ENCODE data around the gene SNX11.

The SNX11 gene

DNA sequence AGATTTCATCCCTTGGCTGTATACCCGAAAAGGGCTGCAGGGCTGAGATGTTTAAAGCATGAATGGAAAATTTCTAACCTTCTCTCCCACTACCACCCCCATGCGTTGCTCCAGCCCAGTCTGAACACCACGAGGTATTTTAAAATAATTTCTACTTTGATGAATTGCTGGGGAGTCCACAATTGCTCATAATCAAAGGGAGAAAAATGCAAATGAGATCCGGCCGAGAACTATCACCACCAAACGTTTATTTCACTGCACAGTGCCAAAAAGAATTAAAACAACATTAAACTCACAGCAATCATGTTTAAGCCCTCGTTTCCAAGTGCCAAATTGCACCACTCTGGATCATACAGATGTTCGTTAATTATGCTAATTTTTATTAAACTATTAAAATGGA is 36.7 kb downstream of the SNX11 start:
- no peaks in the 10 kb centered on the region for H3K36me3 ChIP-seq (ENCODE audit: control insufficient read depth in 2 of 2, insufficient read depth in 1 of 2, low read length in 2 of 2)
- peaks cover 10% of the 10 kb centered on the region for H3K4me1 ChIP-seq (ENCODE audit: control insufficient read depth, insufficient read depth, low read length)
- H3K27ac ChIP-seq (ENCODE audit: extremely low read depth, low read depth, low read length), result no peak overlapping the region
- TF ChIP-seq ZNF133 (tag by site-specific recombination; IDR thresholded peaks at IDR 0.05) (no peak), ZSCAN4 (tag by site-specific recombination; IDR thresholded peaks at IDR 0.05) (no peak), ZNF768 (tag by site-specific recombination; IDR thresholded peaks at IDR 0.05) (no peak), ZNF335 (tag by site-specific recombination; conservative IDR thresholded peaks at IDR 0.05) (no peak), ZBTB20 (tag by site-specific recombination; IDR thresholded peaks at IDR 0.05) (no peak), ZNF350 (tag by site-specific recombination; IDR thresholded peaks at IDR 0.05) (no peak), ZSCAN16 (tag by site-specific recombination; IDR thresholded peaks at IDR 0.05) (no peak), ZNF600 (tag by site-specific recombination; IDR thresholded peaks at IDR 0.05) (no peak), KLF8 (tag by site-specific recombination; IDR thresholded peaks at IDR 0.05) (no peak), ZNF837 (tag by site-specific recombination; IDR thresholded peaks at IDR 0.05) (no peak), ZNF23 (tag by site-specific recombination; IDR thresholded peaks at IDR 0.05; ENCODE audit: borderline replicate concordance) (no peak)
- ChIA-PET POLR2A (no interaction called here), CTCF (interaction anchor here (1.1 kb wide), 1 partner anchor 9 kb away, joined by 6 read pairs; no protein-coding TSS in a partner anchor)
- H3K4me3 ChIP-seq (ENCODE audit: low read depth, low read length), result no peak overlapping the region
- H3K9me3 ChIP-seq (ENCODE audit: control insufficient read depth, insufficient read depth, low read depth, low read length), result no peaks in the 10 kb centered on the region

DNA sequence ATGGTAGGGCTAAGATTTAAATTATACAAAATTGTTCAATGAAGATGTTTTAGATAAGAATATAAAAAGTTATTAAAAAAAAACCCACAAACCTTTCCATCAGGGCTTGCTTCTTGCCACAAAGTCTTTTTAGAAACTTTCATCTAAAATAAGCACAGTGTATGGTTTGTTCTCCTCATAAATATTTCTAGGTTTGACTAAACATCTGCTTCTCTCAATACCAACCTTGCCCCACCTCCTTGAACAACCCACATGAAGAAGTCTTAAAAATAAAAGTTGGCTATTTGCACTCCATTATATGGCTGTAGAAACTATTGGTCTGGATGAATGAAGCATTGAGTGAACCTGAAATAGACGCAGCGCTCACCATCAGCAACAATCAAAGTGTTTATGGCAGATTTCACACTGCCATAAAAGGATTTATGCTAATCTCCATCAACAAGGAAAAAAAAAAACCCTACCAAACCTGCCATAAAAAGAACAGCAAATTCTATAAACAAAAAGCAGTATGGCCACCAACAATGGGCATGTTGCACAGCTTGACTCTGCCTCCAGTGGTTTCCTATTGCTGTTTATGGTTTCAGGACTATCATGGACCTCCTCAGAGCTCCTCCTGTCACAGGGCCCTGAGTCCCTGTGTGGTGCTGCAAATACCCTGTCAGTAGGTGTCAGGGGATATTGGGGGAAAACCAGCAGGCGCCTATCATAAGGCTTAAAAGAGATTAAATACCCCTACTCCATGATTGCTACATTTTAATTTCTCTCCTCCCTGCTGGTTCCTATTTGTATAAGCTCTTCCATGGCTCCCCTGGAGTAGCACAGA is 37.6 kb downstream of the SNX11 start:
- TF ChIP-seq GLI2 (tag by site-specific recombination; IDR thresholded peaks at IDR 0.05; ENCODE audit: borderline replicate concordance, low read depth) (no peak), ZSCAN30 (tag by site-specific recombination; IDR thresholded peaks at IDR 0.05) (no peak), ZNF2 (tag by site-specific recombination; IDR thresholded peaks at IDR 0.05) (no peak), ZNF155 (tag by site-specific recombination; IDR thresholded peaks at IDR 0.05) (no peak), GLIS1 (tag by site-specific recombination; IDR thresholded peaks at IDR 0.05) (peak; percentile 99), FEZF1 (tag by site-specific recombination; IDR thresholded peaks at IDR 0.05) (peak; percentile 97), ZIC2 (tag by site-specific recombination; IDR thresholded peaks at IDR 0.05) (peak; percentile 99)
- Histone ChIP-seq H3K27ac (ENCODE audit: extremely low read depth, low read depth, low read length) (no peak overlapping the region), H3K4me3 (ENCODE audit: low read depth, low read length) (no peak overlapping the region), H3K9me3 (ENCODE audit: control insufficient read depth, insufficient read depth, low read depth, low read length) (no peaks in the 10 kb centered on the region), H3K36me3 (ENCODE audit: control insufficient read depth in 2 of 2, insufficient read depth in 1 of 2, low read length in 2 of 2) (no peaks in the 10 kb centered on the region), H3K4me1 (ENCODE audit: control insufficient read depth, insufficient read depth, low read length) (peaks cover 20% of the 10 kb centered on the region)
- ChIA-PET CTCF (interaction anchor here (0.6 to 1.1 kb wide), 3 partner anchors 10 to 1051 kb away, joined by 3 to 6 read pairs (median 3); no protein-coding TSS in a partner anchor), POLR2A (no interaction called here)

DNA sequence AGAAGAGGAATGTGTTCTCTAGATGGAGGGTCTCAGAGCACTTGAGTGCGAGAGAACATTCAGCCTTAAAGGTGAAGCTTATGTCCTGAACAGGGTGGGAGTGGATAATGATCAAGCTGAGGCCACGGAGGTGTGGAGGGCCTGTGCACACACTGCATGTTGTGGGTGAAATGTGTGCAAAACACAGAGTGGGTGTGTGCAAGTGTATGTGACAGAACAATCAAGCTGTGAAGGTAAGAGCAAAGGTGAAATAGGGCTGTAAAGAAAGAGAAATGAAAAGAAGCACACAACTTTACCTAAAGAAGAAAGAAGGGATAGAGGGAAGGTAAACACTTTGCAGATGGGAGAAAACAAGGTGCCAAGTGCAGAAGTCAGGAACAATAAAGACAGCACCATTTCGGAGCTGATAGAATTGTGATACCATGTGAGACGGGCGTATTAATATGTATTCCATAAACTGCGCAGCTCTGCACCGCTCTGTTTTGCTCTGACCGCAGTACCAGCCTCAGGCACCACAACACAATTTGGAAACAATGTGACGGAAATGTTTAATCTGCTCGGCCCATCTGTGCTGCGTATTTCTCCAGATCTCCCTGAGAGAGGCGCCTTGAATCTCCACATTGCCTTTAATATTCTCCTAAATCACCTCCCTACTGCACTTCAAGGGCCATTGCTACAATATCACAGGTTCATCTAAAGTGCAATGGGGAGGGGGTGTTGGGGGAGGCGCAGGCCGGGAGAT is 40.6 kb downstream of the SNX11 start:
- H3K9me3 ChIP-seq (ENCODE audit: control insufficient read depth, insufficient read depth, low read depth, low read length), result no peaks in the 10 kb centered on the region
- no peak overlapping the region for H3K27ac ChIP-seq (ENCODE audit: extremely low read depth, low read depth, low read length)
- peaks cover 23% of the 10 kb centered on the region for H3K4me1 ChIP-seq (ENCODE audit: control insufficient read depth, insufficient read depth, low read length)
- H3K4me3 ChIP-seq (ENCODE audit: low read depth, low read length), result no peak overlapping the region
- ChIA-PET POLR2A (interaction anchor here (0.8 kb wide), 1 partner anchor 100 kb away, joined by 3 read pairs; the partner anchor contains the start of gene NFE2L1), CTCF (interaction anchor here (0.6 to 2.6 kb wide), 12 partner anchors 9 to 471 kb away, joined by 3 to 7 read pairs (median 4); no protein-coding TSS in a partner anchor)
- no peaks in the 10 kb centered on the region for H3K36me3 ChIP-seq (ENCODE audit: control insufficient read depth in 2 of 2, insufficient read depth in 1 of 2, low read length in 2 of 2)
- no peak for TF ChIP-seq REPIN1 (tag by site-specific recombination; IDR thresholded peaks at IDR 0.05; ENCODE audit: low read depth)
- TF ChIP-seq PRDM1 (tag by site-specific recombination; IDR thresholded peaks at IDR 0.05), result peak; percentile 85
- peak; percentile 33; the same call in 1 of the 2 replicates for TF ChIP-seq TCF7L2 (IDR thresholded peaks at IDR 0.05; ENCODE audit: borderline replicate concordance, low read depth, low read length)
- TF ChIP-seq ZNF501 (tag by site-specific recombination; IDR thresholded peaks at IDR 0.05), result no peak
- TF ChIP-seq, protein P1, sequence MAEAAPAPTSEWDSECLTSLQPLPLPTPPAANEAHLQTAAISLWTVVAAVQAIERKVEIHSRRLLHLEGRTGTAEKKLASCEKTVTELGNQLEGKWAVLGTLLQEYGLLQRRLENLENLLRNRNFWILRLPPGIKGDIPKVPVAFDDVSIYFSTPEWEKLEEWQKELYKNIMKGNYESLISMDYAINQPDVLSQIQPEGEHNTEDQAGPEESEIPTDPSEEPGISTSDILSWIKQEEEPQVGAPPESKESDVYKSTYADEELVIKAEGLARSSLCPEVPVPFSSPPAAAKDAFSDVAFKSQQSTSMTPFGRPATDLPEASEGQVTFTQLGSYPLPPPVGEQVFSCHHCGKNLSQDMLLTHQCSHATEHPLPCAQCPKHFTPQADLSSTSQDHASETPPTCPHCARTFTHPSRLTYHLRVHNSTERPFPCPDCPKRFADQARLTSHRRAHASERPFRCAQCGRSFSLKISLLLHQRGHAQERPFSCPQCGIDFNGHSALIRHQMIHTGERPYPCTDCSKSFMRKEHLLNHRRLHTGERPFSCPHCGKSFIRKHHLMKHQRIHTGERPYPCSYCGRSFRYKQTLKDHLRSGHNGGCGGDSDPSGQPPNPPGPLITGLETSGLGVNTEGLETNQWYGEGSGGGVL (tag by site-specific recombination; IDR thresholded peaks at IDR 0.05), result no peak
- TF ChIP-seq, protein P2, sequence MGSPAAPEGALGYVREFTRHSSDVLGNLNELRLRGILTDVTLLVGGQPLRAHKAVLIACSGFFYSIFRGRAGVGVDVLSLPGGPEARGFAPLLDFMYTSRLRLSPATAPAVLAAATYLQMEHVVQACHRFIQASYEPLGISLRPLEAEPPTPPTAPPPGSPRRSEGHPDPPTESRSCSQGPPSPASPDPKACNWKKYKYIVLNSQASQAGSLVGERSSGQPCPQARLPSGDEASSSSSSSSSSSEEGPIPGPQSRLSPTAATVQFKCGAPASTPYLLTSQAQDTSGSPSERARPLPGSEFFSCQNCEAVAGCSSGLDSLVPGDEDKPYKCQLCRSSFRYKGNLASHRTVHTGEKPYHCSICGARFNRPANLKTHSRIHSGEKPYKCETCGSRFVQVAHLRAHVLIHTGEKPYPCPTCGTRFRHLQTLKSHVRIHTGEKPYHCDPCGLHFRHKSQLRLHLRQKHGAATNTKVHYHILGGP (tag by site-specific recombination; IDR thresholded peaks at IDR 0.05), result no peak
- TF ChIP-seq EGR2 (tag by site-specific recombination; IDR thresholded peaks at IDR 0.05; ENCODE audit: low read depth), result peak; percentile 55; the same call in 1 of the 2 replicates
- no peak for TF ChIP-seq ZNF169 (tag by site-specific recombination; IDR thresholded peaks at IDR 0.05)
- peak; percentile 67 for TF ChIP-seq ZFHX2 (tag by site-specific recombination; conservative IDR thresholded peaks at IDR 0.05)
- TF ChIP-seq ZNF416 (tag by site-specific recombination; IDR thresholded peaks at IDR 0.05), result no peak
